ENCODE measurements around the gene ETV1.

The ETV1 gene

GRCh38 chr7:13851736-13852135 lies 137.7 kb downstream of the ETV1 start:
- Histone ChIP-seq H3K36me3 (no peaks in the 10 kb centered on the region), H3K9me3 (no peaks in the 10 kb centered on the region), H3K4me1 (ENCODE audit: control insufficient read depth in 1 of 2, insufficient read depth in 1 of 2, low read depth in 1 of 2, low read length in 1 of 2) (peaks cover 0 to 7% of the 10 kb centered on the region in 2 experiments), H3K27me3 (no peaks in the 10 kb centered on the region), H3K4me3 (ENCODE audit: low read depth in 1 of 2, low read length in 1 of 2) (no peak overlapping the region), H3K27ac (no peak overlapping the region)
- no peak for TF ChIP-seq CTCF (IDR thresholded peaks at IDR 0.05)

- TF ChIP-seq CTCF (IDR thresholded peaks at IDR 0.05): no peak
- H3K9me3 ChIP-seq: no peaks in the 10 kb centered on the region
- H3K4me3 ChIP-seq (ENCODE audit: low read depth in 1 of 2, low read length in 1 of 2): no peak overlapping the region
- no peak overlapping the region for H3K27ac ChIP-seq
- no peaks in the 10 kb centered on the region for H3K27me3 ChIP-seq
- no peaks in the 10 kb centered on the region for H3K36me3 ChIP-seq
- peaks cover 0 to 7% of the 10 kb centered on the region in 2 experiments for H3K4me1 ChIP-seq (ENCODE audit: control insufficient read depth in 1 of 2, insufficient read depth in 1 of 2, low read depth in 1 of 2, low read length in 1 of 2)
Measured at GRCh38 chr7:13850185-13850752, 139.2 kb downstream of the ETV1 start.

- Histone ChIP-seq H3K9me3 (no peaks in the 10 kb centered on the region), H3K4me1 (ENCODE audit: control insufficient read depth in 1 of 2, insufficient read depth in 1 of 2, low read depth in 1 of 2, low read length in 1 of 2) (peaks cover 0 to 7% of the 10 kb centered on the region in 2 experiments), H3K4me3 (ENCODE audit: low read depth in 1 of 2, low read length in 1 of 2) (no peak overlapping the region), H3K27ac (no peak overlapping the region), H3K36me3 (no peaks in the 10 kb centered on the region), H3K27me3 (no peaks in the 10 kb centered on the region)
- TF ChIP-seq CTCF (IDR thresholded peaks at IDR 0.05): no peak
Measured at GRCh38 chr7:13849163-13849892, 140.1 kb downstream of the ETV1 start.

GRCh38 chr7:13848681-13849131 lies 140.8 kb downstream of the ETV1 start:
- Histone ChIP-seq H3K9me3 (no peaks in the 10 kb centered on the region), H3K4me1 (ENCODE audit: control insufficient read depth in 1 of 2, insufficient read depth in 1 of 2, low read depth in 1 of 2, low read length in 1 of 2) (peaks cover 0 to 7% of the 10 kb centered on the region in 2 experiments), H3K27ac (no peak overlapping the region), H3K27me3 (no peaks in the 10 kb centered on the region), H3K36me3 (no peaks in the 10 kb centered on the region), H3K4me3 (ENCODE audit: low read depth in 1 of 2, low read length in 1 of 2) (no peak overlapping the region)
- no peak for TF ChIP-seq CTCF (IDR thresholded peaks at IDR 0.05)

- no peaks in the 10 kb centered on the region for H3K27me3 ChIP-seq
- peaks cover 0 to 7% of the 10 kb centered on the region in 2 experiments for H3K4me1 ChIP-seq (ENCODE audit: control insufficient read depth in 1 of 2, insufficient read depth in 1 of 2, low read depth in 1 of 2, low read length in 1 of 2)
- H3K36me3 ChIP-seq: no peaks in the 10 kb centered on the region
- H3K9me3 ChIP-seq: no peaks in the 10 kb centered on the region
- TF ChIP-seq CTCF (IDR thresholded peaks at IDR 0.05): no peak
- H3K27ac ChIP-seq: no peak overlapping the region
- no peak overlapping the region for H3K4me3 ChIP-seq (ENCODE audit: low read depth in 1 of 2, low read length in 1 of 2)
Measured at GRCh38 chr7:13846386-13846785, 143.1 kb downstream of the ETV1 start.
